HG02678 (cell line): Measurements from ENCODE around the gene AUTS2.

ENCODE experiments used
- ATAC-seq: cut with Tn5 transposase; IDR thresholded peaks from one replicate; pipeline ENCODE4 v1.9.1; 2021; ENCODE audit warnings: mild to moderate bottlenecking, moderate library complexity; ENCODE audit not compliant: unreplicated experiment

AUTS2 gene

DNA sequence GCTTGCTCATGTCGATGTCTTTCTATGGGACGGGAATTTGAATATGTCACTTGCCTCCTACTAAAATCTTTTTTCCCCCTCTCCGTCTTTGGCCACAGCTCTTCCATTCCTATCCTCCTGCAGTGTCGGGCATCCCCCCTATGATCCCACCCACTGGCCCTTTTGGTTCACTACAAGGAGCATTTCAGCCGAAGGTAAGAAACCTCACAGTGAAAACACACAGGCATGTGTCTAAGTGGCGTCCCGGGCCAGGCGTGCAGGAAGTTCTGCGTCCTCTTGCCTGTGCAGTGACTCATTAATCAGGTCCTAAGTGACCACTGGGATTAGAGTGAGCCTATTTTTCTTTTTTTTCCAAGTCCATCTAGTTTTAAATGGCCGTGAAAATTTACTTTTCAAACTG, 1173.2 kb downstream of the AUTS2 start:
- ATAC-seq = no peak

GRCh38 chr7:70772891-70773290, 1174.6 kb downstream of the AUTS2 start:
- ATAC-seq = no peak

DNA sequence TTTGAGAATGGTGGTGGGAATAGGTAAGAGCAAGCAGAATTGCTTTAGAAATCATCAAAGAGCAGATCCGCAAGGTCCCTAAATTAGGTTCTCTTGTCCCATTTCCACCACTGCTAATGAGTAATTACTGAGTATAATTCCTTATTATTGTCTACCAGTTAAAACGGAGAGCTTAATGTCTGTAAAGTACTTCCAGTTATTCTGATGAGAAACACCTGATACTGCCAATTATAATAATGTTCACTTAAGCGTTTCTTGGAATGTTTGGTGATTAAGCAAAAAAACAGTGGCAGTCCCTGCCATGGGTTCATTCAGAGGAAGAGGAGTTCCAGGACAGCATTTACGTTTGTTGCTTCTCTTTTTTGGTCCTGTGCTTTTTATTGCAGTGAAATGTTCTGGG, 1175.1 kb downstream of the AUTS2 start:
- no peak for ATAC-seq

GRCh38 chr7:70774950-70775527, 1176.8 kb downstream of the AUTS2 start:
- ATAC-seq = no peak

DNA sequence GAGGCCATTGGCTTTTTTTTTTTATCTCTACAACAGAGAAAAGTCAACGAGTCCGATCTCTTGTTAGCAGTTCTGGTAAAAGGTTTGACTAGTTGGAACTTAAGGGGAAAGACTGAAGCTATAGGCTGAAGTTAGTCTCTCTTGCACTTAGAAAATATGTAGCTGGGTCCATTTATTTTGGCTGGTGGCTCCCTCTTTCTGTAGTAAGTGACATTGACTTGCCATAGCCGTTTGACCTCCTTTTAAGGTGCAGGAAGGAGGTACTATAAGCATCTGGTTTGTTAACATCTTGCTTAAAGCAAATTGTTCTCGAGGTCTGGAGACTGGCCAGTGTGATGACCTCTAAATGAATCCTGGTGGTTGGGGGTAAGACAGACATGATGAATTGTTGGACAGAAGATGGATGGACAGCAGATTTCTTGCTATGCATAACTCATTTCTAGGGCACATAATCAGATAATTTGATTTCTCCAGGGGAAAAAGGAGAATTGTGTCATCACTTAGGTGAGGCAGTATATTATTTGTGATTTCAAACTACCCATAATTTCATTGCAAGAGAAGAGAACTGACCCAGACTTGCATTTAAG, 1177.4 kb downstream of the AUTS2 start:
- ATAC-seq = no peak

GRCh38 chr7:70776627-70777101, 1178.4 kb downstream of the AUTS2 start:
- ATAC-seq = peak; percentile 50

GRCh38 chr7:70777251-70777650, 1179.0 kb downstream of the AUTS2 start:
- no peak for ATAC-seq

GRCh38 chr7:70778585-70778984, 1180.3 kb downstream of the AUTS2 start:
- no peak for ATAC-seq

DNA sequence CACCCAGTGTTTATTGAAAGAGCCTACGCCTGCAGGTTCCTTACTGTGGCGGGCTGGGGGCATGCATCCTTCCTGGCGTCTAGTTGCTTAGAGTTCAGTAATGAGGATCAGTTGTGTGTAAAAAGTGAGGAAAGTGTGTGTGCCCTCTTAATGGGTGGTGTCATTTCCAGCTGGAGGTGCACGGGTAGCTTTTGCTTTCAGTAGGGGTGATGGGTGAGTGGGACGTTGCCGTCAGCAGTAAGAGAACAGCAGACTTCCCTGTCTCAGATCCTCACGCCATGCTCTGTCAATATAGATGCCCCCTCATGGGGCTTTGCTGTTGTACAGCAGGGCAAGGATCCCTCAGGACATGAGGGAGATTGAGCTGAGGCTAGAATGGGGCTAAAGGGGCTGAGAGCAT, 1181.0 kb downstream of the AUTS2 start:
- ATAC-seq = no peak

- ATAC-seq = no peak
Measured at GRCh38 chr7:70781922-70782311, 1183.6 kb downstream of the AUTS2 start.

- ATAC-seq = no peak
Measured at GRCh38 chr7:70782796-70783195, 1184.5 kb downstream of the AUTS2 start.

DNA sequence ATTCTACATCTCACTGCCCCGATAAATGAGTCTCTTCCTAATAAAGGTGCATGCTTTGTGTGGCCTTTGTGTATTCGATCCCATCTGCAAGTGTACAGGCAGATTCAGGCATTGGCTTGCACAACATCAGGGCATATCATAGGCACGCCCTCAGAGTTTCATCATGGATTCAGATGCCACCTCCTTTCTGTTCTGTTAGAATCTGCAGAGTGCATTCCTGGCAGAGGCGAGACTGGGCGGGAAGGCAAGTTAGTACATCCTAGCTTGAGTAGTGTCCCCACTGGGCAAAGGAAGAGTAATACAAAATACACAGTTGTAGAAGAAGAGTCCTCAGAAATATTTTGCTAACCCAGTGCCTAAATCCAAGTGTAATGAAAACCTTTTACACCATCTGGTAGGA, 1187.2 kb downstream of the AUTS2 start:
- ATAC-seq = no peak

GRCh38 chr7:70786076-70786475, 1187.8 kb downstream of the AUTS2 start:
- no peak for ATAC-seq

DNA sequence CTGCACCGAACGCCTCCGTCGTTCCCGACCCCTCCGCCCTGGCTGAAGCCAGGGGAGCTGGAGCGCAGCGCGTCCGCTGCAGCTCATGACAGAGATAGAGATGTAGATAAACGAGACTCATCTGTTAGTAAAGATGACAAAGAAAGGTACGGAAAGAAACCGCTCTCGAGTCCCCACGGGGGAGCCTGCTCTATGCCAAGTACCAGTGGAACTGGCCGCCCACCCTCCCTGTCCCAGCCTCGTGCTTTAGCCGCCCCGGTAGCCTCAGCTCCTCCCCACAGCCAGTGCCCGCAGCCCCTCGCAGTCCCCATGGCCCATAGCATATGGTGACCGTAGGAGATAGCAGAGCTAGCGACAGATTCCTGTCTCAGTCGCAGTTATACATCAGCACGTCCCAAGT, 1189.0 kb downstream of the AUTS2 start:
- ATAC-seq = no peak

- no peak for ATAC-seq
Measured at GRCh38 chr7:70787771-70788170, 1189.5 kb downstream of the AUTS2 start.

DNA sequence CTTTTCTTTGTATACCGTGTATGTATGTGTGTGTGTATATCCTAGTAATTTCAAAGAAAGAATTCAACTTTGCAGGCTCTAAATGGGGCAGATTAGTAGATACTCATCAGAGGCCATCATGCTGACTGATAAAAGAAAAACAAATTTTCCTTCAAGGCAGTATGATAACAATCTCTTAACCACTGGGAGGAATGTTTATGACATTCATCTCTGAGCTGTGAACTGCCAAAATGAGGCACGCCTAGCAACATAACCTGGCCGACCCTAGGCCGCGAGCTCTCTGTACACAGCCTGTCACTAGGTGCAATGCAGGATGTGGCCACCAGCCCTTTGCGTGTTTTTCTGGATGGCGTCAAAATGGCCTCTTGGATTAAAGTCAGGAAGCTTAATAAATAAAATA, 1190.0 kb downstream of the AUTS2 start:
- no peak for ATAC-seq

- ATAC-seq = no peak
Measured at GRCh38 chr7:70789481-70790214, 1191.4 kb downstream of the AUTS2 start.

DNA sequence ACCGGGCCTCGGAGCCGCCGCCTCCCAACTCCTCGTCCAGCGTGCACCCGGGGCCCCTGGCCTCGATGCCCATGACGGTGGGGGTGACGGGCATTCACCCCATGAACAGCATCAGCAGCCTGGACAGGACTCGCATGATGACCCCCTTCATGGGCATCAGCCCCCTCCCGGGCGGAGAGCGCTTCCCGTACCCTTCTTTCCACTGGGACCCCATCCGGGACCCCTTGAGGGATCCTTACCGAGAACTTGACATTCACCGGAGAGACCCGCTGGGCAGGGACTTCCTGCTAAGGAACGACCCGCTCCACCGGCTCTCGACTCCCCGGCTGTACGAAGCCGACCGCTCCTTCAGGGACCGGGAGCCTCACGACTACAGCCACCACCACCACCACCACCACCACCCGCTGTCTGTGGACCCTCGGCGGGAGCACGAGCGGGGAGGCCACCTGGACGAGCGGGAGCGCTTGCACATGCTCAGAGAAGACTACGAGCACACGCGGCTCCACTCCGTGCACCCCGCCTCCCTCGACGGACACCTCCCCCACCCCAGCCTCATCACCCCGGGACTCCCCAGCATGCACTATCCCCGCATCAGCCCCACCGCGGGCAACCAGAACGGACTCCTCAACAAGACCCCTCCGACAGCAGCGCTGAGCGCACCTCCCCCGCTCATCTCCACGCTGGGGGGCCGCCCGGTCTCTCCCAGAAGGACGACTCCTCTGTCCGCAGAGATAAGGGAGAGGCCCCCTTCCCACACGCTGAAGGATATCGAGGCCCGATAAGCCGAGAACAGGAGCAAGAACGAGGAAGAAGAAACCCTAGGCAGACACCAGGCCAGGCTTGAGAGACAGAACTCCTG, 1192.2 kb downstream of the AUTS2 start:
- ATAC-seq = no peak

DNA sequence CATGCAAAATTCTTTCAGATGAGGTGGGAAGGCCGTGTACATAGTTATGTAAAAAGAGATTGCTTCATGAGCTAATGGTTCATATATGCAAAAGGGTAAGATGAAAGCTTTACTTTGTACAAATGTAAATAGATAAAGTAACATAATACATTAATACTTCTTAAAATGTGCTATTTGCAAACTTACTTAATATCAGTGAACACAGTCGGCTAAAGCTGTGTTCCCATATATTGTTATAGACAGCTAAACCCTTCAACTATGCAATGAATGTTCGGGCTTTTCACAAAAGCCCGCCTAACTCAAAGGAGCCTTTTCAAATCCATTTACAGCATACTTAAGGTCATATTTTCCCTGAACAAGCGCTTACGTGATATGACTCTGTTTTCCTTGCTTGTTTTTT, 1193.1 kb downstream of the AUTS2 start:
- no peak for ATAC-seq

GRCh38 chr7:70793060-70793459, 1194.8 kb downstream of the AUTS2 start:
- ATAC-seq = no peak

- ATAC-seq = no peak
Measured at GRCh38 chr7:70793821-70794220, 1195.5 kb downstream of the AUTS2 start.
